T47D (cell line): ENCODE results near the gene CSDE1.

Source experiments
- DNase-seq, 2 experiments: peaks; one replicate each; pipeline versions ENCODE4 v3.0.0 to v3.0.0-alpha.2; 2011 to 2012; ENCODE audit warnings: low read depth in 1 of 2, low spot score in 1 of 2
- JUND ChIP-seq: IDR thresholded peaks from 2 replicates; pipeline ENCODE4 v1.6.1; 2012; ENCODE audit warnings: low read depth
- in situ Hi-C: cut with HindIII; loops from 2 replicates; pipeline ENCODE4 v1.10.0; 2016; ENCODE audit warnings: low sequenced_read_pairs, low pct_unique_long_range_greater_than_20kb

CSDE1 gene

GRCh38 chr1:114712977-114713376 lies 44.8 kb downstream of the CSDE1 start:
- in situ Hi-C loops = no loop called here
- DNase-seq = no peak
- TF ChIP-seq JUND = no peak

- DNase-seq = no peak
- in situ Hi-C loops = no loop called here
- no peak for TF ChIP-seq JUND
Measured at GRCh38 chr1:114710360-114710759, 47.4 kb downstream of the CSDE1 start.

- DNase-seq = no peak
- in situ Hi-C loops = no loop called here
- TF ChIP-seq JUND = no peak
Measured at GRCh38 chr1:114707604-114708003, 50.2 kb downstream of the CSDE1 start.

- in situ Hi-C loops = no loop called here
- TF ChIP-seq JUND = no peak
Measured at GRCh38 chr1:114703242-114703641, 54.5 kb downstream of the CSDE1 start.

GRCh38 chr1:114702737-114703136 lies 55.0 kb downstream of the CSDE1 start:
- no peak for DNase-seq
- in situ Hi-C loops = no loop called here
- TF ChIP-seq JUND = no peak

More at GRCh38 chr1:114703242-114703641, 54.5 kb downstream of the CSDE1 start:
- no peak for DNase-seq

GRCh38 chr1:114701931-114702330 lies 55.9 kb downstream of the CSDE1 start:
- in situ Hi-C loops = no loop called here
- no peak for TF ChIP-seq JUND
- no peak for DNase-seq

GRCh38 chr1:114700036-114700600 lies 57.7 kb downstream of the CSDE1 start:
- TF ChIP-seq JUND = no peak
- no peak for DNase-seq
- in situ Hi-C loops = no loop called here

GRCh38 chr1:114696810-114697209 lies 61.0 kb downstream of the CSDE1 start:
- DNase-seq = no peak
- TF ChIP-seq JUND = no peak
- in situ Hi-C loops = no loop called here

- in situ Hi-C loops = no loop called here
Measured at GRCh38 chr1:114695430-114696058, 62.2 kb downstream of the CSDE1 start, which contains the start of gene AMPD1. TSS of gene AMPD1 (minus strand) at chr1:114695546. CDS start at chr1:114695471, 75 bp downstream.

GRCh38 chr1:114694540-114695310 lies 63.1 kb downstream of the CSDE1 start:
- DNase-seq = no peak
- in situ Hi-C loops = no loop called here
- no peak for TF ChIP-seq JUND

More at GRCh38 chr1:114695430-114696058, 62.2 kb downstream of the CSDE1 start, which contains the start of gene AMPD1:
- DNase-seq = no peak
- no peak for TF ChIP-seq JUND

GRCh38 chr1:114692947-114693346 lies 64.8 kb downstream of the CSDE1 start:
- in situ Hi-C loops = no loop called here
- no peak for TF ChIP-seq JUND
- DNase-seq = no peak

- no peak for TF ChIP-seq JUND
- no peak for DNase-seq
- in situ Hi-C loops = no loop called here
Measured at GRCh38 chr1:114691061-114691460, 66.7 kb downstream of the CSDE1 start.

GRCh38 chr1:114690148-114690547 lies 67.6 kb downstream of the CSDE1 start:
- in situ Hi-C loops = no loop called here
- TF ChIP-seq JUND = no peak
- DNase-seq = no peak
